Neural progenitor cell (in vitro differentiated cells): ENCODE data around the gene COA8.

Experiments
- CTCF ChIP-seq: fragments of 200-600 bp; sonication (generic); IDR thresholded peaks from 2 replicates; pipeline ENCODE4 v1.5.1; 2017; ENCODE audit warnings: antibody characterized with exemption, mild to moderate bottlenecking
- EZH2 ChIP-seq: fragments of 200-600 bp; sonication (generic); IDR thresholded peaks from 2 replicates; pipeline ENCODE4 v1.6.1; 2017; ENCODE audit warnings: antibody characterized with exemption, mild to moderate bottlenecking, moderate library complexity
- EZH2phosphoT487 ChIP-seq: fragments of 200-600 bp; sonication (generic); IDR thresholded peaks from 2 replicates; pipeline ENCODE4 v1.6.1; 2017; ENCODE audit warnings: antibody characterized with exemption

GRCh38 chr14:103578401-103579075 lies 15.8 kb downstream of the COA8 start:
- TF ChIP-seq CTCF, result no peak
- no peak for TF ChIP-seq EZH2phosphoT487
- no peak for TF ChIP-seq EZH2
